Measurements from ENCODE around the gene ST3GAL2. TPM values are rescaled to one million over a fixed set of nuclear protein-coding genes. Genes with fewer than 3 reads are reported as not detected.
A peak's percentile ranks its signal among the peaks of the same experiment; 100 is the strongest.
"Not testable (repeated sequence)": the region's sequence is repeated elsewhere in the genome, so short reads cannot be mapped to it uniquely, and the experiment has no call there.

The ST3GAL2 gene
- total RNA-seq, 1 donor from 2014 or later: 23.6 TPM

DNA sequence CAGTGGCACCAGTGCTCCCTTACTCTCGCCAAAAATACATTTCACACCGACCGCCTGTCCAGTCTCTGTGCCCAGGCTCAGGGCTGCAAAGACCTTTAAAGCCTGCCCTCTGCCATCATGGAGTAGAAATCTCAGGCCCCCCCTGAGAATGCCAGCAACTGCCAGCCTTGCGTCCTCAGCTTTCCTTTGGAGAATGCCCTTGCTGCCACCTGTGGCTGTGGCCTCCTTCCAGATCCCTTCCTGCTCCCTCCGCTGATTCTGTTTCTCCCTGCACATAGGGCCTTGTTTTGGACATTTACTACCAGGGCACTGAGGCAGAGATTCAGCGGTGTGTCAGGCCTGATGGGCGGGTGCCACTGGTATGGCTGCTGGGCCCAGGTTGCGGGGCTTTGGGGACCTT, 28.7 kb upstream of the ST3GAL2 start:
- DNase-seq: no peak

DNA sequence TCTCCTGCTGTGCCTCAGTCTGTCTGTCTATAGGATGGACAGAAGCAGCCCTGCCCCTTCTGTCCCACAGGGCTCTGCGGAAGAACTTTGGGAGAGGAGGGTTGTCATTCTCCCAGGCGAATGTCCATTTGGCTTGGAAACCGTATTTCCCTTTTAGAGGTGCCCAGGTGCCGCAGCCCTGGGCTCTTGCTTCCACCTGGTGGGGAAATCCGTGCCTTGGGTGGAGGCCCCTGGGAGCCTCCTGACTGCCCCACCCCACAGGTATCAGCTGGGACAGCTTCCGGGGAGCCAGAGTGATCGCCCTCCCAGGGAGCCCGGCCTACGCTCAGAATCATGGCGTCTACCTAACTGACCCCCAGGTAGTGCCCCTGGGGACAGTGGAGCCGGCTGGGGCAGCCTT, 28.2 kb upstream of the ST3GAL2 start:
- no peak for DNase-seq

DNA sequence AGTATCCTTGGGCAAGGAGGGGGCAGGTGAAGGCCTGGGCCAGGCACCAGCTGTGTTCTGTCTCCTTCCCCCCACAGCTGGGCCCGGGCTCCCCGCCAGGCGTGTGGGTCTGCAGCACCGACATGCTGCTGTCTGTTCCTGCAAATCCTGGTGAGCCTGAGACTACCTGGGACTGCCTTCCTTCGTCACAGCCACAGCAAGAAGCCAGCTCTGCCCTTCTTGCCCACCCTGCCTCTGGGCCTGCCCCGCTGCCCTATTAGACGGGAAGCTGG, 27.8 kb upstream of the ST3GAL2 start:
- DNase-seq: no peak

- no peak for DNase-seq
Measured at GRCh38 chr16:70465999-70466804, 27.3 kb upstream of the ST3GAL2 start.

- DNase-seq: no peak
Measured at GRCh38 chr16:70463235-70463634, 24.3 kb upstream of the ST3GAL2 start.

DNA sequence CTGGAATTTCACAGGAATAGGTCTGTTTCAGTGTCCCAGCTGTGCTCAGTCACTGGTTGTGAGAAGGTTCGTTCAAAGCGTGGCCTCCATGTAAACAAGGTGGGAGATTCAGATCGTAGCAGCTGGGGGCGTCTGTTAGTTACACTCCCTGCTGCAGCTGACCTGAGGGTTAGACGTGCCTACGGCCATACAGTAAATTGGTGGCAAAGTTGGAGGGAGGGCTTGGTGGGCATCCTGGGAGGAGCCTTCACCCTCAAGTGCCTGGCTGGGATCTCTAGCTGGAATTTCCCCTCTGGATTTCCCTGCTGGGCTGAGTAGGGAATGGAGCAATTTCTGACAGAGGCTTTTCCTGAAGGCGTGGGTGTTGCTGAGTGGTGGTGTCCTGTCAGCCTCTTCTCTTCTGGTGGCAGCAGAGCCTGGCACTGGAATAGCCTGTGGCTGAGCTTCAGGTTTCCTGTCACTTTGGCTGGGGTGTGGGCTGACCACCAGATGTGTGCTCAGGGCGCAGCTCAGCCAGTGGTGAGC, 21.9 kb upstream of the ST3GAL2 start:
- no peak for DNase-seq

DNA sequence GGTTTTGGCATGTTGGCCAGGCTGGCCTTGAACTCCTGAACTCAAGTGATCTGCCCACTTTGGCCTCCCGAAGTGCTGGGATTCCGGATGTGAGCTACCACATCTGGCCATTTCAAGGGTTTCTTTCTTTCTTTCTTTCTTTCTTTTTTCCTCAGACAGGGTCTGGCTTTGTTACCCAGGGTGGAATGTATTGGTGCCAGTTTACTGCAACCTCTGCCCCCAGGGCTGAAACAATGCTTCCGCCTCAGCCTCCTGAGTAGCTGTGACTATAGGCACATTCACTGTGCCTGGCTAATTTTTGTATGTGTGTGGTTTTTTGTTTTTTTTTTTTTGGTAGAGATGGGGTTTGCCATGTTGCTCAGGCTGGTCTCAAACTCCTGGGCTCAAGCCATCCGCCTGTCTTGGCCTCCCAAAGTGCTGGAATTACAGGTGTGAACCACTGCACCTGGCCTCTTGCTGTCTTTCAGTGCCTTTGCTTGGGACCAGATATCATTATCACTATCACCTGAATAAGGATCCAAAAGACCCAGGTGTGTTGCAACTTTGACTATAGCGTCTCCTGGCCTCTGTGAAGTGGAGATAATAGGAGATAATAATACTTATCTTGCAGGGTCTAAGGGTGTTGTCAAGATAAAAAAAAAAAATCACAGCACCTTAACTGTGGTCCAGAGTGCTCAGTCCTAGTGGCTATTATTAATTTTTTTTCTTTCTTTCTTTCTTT, 18.7 kb upstream of the ST3GAL2 start:
- DNase-seq: no peak

GRCh38 chr16:70455910-70456309, 17.0 kb upstream of the ST3GAL2 start:
- DNase-seq: no peak

- peak; percentile 61 for DNase-seq
Measured at GRCh38 chr16:70454222-70455034, 15.5 kb upstream of the ST3GAL2 start, which contains the start of gene FCSK. Gene FCSK, plus strand, starts transcription at chr16:70454595. Its CDS starts 8,596 bp downstream, at chr16:70463191.

DNA sequence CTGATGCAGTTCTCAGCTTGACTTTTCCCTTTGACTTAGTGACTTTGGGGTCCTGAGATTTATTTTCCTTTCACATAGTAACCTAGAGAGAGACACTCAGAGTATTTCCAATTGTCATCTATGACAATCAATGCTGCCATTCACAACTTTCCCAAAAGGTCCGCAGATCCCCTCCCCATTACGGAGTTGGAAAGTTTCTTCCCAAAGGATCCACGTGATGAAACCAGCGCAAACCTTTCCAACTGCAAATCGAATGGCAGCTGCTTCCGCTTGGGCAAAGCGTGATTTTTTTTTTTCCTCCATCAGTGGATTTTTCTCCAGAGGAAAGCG, 15.0 kb upstream of the ST3GAL2 start:
- no peak for DNase-seq

GRCh38 chr16:70453117-70453891, 14.4 kb upstream of the ST3GAL2 start:
- no peak for DNase-seq

DNA sequence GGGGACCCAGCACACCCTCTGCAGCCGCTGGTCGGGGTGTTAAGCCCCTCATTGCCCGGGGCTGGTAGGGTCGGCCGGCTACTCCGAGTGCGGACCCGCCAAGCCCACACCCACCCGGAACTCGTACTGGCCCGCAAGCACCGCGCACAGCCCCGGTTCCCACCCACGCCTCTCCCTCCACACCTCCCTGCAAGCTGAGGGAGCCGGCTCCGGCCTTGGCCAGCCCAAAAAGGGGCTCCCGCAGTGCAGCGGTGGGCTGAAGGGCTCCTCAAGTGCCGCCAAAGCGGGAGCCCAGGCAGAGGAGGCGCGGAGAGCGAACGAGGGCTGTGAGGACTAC, 12.1 kb upstream of the ST3GAL2 start:
- not testable (repeated sequence) for DNase-seq

- not testable (repeated sequence) for DNase-seq
Measured at GRCh38 chr16:70450142-70451003, 11.5 kb upstream of the ST3GAL2 start.

DNA sequence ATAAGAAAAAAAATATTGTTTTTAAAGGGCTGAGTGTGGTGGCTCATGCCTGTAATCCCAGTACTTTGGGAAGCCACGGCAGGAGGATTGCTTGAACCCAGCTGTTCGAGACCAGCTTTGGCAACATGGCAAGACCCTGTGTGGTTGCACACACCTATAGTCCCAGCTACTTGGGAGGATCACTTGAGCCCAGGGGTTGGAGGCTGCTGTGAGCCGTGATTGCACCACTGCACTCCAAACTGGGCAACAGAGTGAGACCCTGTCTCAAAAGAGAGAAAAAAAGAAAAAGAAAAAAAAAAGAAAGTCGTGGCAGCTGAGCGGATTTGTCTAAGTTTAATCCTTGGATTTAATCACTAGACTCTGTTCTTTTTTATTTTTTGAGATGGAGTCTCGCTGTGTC, 9.2 kb upstream of the ST3GAL2 start:
- DNase-seq: no peak

GRCh38 chr16:70444249-70445063, 5.6 kb upstream of the ST3GAL2 start:
- DNase-seq: no peak

DNA sequence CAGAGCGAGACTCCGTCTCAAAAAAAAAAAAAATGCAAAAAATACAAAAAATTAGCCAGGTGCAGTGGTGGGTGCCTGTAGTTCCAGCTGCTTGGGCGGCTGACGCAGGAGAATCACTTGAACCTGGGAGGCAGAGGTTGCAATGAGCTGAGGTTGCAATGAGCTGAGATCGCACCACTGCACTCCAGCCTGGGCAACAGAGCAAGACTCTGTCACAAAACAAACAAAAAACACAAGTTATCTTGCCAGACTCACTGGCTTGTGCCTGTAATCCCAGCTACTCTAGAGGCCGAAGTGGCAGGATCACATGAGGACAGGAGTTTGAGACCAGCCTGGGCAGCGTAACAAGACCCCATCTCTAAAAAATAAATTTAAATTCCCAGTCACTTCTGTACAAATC, 3.4 kb upstream of the ST3GAL2 start:
- no peak for DNase-seq

GRCh38 chr16:70441406-70441990, 2.6 kb upstream of the ST3GAL2 start:
- no peak for DNase-seq

GRCh38 chr16:70440009-70440692, 1.3 kb upstream of the ST3GAL2 start:
- no peak for DNase-seq

- DNase-seq: no peak
Measured at GRCh38 chr16:70438585-70438968, 323 bp downstream of the ST3GAL2 start.

Measured in skin of body (tissue), 2 donors.